HepG2 (cell line): Measurements from ENCODE around the gene GFRA4. TPM values are rescaled to one million over a fixed set of nuclear protein-coding genes. Genes with fewer than 3 reads are reported as not detected.
A peak's percentile ranks its signal among the peaks of the same experiment; 100 is the strongest.

Experiments used
- ETV5 ChIP-seq: IDR thresholded peaks from 2 replicates; pipeline ENCODE4 v1.6.1; 2018; ENCODE audit warnings: missing biosample characterization, missing genetic modification reagents, inconsistent platforms, borderline replicate concordance
- FOXO4 ChIP-seq: sonication (generic); formaldehyde crosslinking; conservative IDR thresholded peaks from 2 replicates; pipeline ENCODE4 v1.8.1; 2023; ENCODE audit warnings: missing genetic modification reagents
- KMT2B ChIP-seq: IDR thresholded peaks from 2 replicates; pipeline ENCODE4 v1.6.1; 2016; ENCODE audit warnings: missing genetic modification reagents, missing compliant biosample characterization
- MED1 ChIP-seq: sonication (generic); formaldehyde crosslinking; IDR thresholded peaks from 2 replicates; pipeline ENCODE4 v1.4.0; 2020; ENCODE audit warnings: missing genetic modification reagents
- NFE2L2 ChIP-seq: fragments of 150-350 bp; IDR thresholded peaks from 2 replicates; pipeline ENCODE4 v1.6.1; 2014; ENCODE audit warnings: low read length
- SRSF1 ChIP-seq: fragments of 200-400 bp; formaldehyde crosslinking; optimal IDR thresholded peaks from 2 replicates; pipeline ENCODE3; 2017; ENCODE audit warnings: mild to moderate bottlenecking, low read depth, low read length, moderate library complexity
- TARDBP ChIP-seq: sonication (generic); formaldehyde crosslinking; IDR thresholded peaks from 2 replicates; pipeline ENCODE4 v1.8.0; 2022; ENCODE audit warnings: mild to moderate bottlenecking, missing genetic modification reagents
- ZNF354B ChIP-seq: sonication (generic); formaldehyde crosslinking; IDR thresholded peaks from 2 replicates; pipeline ENCODE4 v1.8.0; 2022; ENCODE audit warnings: mild to moderate bottlenecking, missing genetic modification reagents
- polyA plus RNA-seq, 8 experiments: library from polyadenylated mRNA; depleted of rRNA in 3 of 8; stranded (reverse) in 7 of 8; unstranded in 1 of 8; fragments of >200 nt; fragmentation: Illumina TruSeq in 4 of 8; extraction: Trizol in 4 of 8; gene quantifications; 2 replicates each; pipeline versions ENCODE4 v1.2.1 to v1.2.3, GENCODE V29; 2011 to 2016; ENCODE audit warnings: low read depth in 4 of 8, missing spikeins in 1 of 8, mixed read lengths in 1 of 8; ENCODE audit not compliant: insufficient read depth in 1 of 8
- total RNA-seq, 5 experiments: library from RNA; depleted of rRNA; stranded (reverse); fragments of >200 nt; fragmentation: Illumina TruSeq; extraction: Trizol; gene quantifications; 2 replicates each; pipeline ENCODE4 v1.2.3, GENCODE V29; 2016; ENCODE audit warnings: low read depth in 1 of 5
- TF ChIP-seq, protein P1 (sequence below): sonication (generic); formaldehyde crosslinking; IDR thresholded peaks from 2 replicates; pipeline ENCODE4 v1.8.1; 2022; ENCODE audit warnings: low read depth, mild to moderate bottlenecking, missing genetic modification reagents
- TF ChIP-seq, protein P2 (sequence below): sonication (generic); formaldehyde crosslinking; IDR thresholded peaks from 2 replicates; pipeline ENCODE4 v1.5.0; 2020; ENCODE audit warnings: missing genetic modification reagents
- TF ChIP-seq, protein P3 (sequence below): sonication (generic); formaldehyde crosslinking; IDR thresholded peaks from 2 replicates; pipeline ENCODE4 v1.4.0; 2020; ENCODE audit warnings: missing genetic modification reagents
- TF ChIP-seq, protein P4 (sequence below): sonication (generic); formaldehyde crosslinking; IDR thresholded peaks from 2 replicates; pipeline ENCODE4 v1.4.0; 2020; ENCODE audit warnings: missing genetic modification reagents, borderline replicate concordance
- TF ChIP-seq, protein P5 (sequence below): sonication (generic); formaldehyde crosslinking; IDR thresholded peaks from 2 replicates; pipeline ENCODE4 v1.5.1; 2020; ENCODE audit warnings: mild to moderate bottlenecking, moderate library complexity, missing genetic modification reagents

The GFRA4 gene
- total and polyA plus RNA-seq, 2 of the 13 experiments (the other 11 are each of a cell fraction or from before 2014, with no cell fraction given) = not detected

- TF ChIP-seq, protein P1, sequence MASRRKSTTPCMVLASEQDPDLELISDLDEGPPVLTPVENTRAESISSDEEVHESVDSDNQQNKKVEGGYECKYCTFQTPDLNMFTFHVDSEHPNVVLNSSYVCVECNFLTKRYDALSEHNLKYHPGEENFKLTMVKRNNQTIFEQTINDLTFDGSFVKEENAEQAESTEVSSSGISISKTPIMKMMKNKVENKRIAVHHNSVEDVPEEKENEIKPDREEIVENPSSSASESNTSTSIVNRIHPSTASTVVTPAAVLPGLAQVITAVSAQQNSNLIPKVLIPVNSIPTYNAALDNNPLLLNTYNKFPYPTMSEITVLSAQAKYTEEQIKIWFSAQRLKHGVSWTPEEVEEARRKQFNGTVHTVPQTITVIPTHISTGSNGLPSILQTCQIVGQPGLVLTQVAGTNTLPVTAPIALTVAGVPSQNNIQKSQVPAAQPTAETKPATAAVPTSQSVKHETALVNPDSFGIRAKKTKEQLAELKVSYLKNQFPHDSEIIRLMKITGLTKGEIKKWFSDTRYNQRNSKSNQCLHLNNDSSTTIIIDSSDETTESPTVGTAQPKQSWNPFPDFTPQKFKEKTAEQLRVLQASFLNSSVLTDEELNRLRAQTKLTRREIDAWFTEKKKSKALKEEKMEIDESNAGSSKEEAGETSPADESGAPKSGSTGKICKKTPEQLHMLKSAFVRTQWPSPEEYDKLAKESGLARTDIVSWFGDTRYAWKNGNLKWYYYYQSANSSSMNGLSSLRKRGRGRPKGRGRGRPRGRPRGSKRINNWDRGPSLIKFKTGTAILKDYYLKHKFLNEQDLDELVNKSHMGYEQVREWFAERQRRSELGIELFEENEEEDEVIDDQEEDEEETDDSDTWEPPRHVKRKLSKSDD (CRISPR knock-in tag) = peak; percentile 69; the same call in 1 of the 2 replicates
- TF ChIP-seq NFE2L2 (no peak), MED1 (CRISPR knock-in tag) (peak; percentile 56; the same call in 1 of the 2 replicates), ZNF354B (CRISPR knock-in tag) (no peak), ETV5 (CRISPR knock-in tag) (no peak; the same call in 1 of the 2 replicates), FOXO4 (CRISPR knock-in tag) (no peak), TARDBP (CRISPR knock-in tag) (peak; percentile 83; the same call in 1 of the 2 replicates), KMT2B (peak; percentile 33; the same call in 1 of the 2 replicates), SRSF1 (no peak)
- TF ChIP-seq, protein P2, sequence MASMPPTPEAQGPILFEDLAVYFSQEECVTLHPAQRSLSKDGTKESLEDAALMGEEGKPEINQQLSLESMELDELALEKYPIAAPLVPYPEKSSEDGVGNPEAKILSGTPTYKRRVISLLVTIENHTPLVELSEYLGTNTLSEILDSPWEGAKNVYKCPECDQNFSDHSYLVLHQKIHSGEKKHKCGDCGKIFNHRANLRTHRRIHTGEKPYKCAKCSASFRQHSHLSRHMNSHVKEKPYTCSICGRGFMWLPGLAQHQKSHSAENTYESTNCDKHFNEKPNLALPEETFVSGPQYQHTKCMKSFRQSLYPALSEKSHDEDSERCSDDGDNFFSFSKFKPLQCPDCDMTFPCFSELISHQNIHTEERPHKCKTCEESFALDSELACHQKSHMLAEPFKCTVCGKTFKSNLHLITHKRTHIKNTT (CRISPR knock-in tag) = no peak
- TF ChIP-seq, protein P3, sequence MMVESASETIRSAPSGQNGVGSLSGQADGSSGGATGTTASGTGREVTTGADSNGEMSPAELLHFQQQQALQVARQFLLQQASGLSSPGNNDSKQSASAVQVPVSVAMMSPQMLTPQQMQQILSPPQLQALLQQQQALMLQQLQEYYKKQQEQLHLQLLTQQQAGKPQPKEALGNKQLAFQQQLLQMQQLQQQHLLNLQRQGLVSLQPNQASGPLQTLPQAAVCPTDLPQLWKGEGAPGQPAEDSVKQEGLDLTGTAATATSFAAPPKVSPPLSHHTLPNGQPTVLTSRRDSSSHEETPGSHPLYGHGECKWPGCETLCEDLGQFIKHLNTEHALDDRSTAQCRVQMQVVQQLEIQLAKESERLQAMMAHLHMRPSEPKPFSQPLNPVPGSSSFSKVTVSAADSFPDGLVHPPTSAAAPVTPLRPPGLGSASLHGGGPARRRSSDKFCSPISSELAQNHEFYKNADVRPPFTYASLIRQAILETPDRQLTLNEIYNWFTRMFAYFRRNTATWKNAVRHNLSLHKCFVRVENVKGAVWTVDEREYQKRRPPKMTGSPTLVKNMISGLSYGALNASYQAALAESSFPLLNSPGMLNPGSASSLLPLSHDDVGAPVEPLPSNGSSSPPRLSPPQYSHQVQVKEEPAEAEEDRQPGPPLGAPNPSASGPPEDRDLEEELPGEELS (CRISPR knock-in tag) = peak; percentile 49
- TF ChIP-seq, protein P4, sequence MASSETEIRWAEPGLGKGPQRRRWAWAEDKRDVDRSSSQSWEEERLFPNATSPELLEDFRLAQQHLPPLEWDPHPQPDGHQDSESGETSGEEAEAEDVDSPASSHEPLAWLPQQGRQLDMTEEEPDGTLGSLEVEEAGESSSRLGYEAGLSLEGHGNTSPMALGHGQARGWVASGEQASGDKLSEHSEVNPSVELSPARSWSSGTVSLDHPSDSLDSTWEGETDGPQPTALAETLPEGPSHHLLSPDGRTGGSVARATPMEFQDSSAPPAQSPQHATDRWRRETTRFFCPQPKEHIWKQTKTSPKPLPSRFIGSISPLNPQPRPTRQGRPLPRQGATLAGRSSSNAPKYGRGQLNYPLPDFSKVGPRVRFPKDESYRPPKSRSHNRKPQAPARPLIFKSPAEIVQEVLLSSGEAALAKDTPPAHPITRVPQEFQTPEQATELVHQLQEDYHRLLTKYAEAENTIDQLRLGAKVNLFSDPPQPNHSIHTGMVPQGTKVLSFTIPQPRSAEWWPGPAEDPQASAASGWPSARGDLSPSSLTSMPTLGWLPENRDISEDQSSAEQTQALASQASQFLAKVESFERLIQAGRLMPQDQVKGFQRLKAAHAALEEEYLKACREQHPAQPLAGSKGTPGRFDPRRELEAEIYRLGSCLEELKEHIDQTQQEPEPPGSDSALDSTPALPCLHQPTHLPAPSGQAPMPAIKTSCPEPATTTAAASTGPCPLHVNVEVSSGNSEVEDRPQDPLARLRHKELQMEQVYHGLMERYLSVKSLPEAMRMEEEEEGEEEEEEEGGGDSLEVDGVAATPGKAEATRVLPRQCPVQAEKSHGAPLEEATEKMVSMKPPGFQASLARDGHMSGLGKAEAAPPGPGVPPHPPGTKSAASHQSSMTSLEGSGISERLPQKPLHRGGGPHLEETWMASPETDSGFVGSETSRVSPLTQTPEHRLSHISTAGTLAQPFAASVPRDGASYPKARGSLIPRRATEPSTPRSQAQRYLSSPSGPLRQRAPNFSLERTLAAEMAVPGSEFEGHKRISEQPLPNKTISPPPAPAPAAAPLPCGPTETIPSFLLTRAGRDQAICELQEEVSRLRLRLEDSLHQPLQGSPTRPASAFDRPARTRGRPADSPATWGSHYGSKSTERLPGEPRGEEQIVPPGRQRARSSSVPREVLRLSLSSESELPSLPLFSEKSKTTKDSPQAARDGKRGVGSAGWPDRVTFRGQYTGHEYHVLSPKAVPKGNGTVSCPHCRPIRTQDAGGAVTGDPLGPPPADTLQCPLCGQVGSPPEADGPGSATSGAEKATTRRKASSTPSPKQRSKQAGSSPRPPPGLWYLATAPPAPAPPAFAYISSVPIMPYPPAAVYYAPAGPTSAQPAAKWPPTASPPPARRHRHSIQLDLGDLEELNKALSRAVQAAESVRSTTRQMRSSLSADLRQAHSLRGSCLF (CRISPR knock-in tag) = no peak
- TF ChIP-seq, protein P5, sequence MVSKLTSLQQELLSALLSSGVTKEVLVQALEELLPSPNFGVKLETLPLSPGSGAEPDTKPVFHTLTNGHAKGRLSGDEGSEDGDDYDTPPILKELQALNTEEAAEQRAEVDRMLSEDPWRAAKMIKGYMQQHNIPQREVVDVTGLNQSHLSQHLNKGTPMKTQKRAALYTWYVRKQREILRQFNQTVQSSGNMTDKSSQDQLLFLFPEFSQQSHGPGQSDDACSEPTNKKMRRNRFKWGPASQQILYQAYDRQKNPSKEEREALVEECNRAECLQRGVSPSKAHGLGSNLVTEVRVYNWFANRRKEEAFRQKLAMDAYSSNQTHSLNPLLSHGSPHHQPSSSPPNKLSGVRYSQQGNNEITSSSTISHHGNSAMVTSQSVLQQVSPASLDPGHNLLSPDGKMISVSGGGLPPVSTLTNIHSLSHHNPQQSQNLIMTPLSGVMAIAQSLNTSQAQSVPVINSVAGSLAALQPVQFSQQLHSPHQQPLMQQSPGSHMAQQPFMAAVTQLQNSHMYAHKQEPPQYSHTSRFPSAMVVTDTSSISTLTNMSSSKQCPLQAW (CRISPR knock-in tag) = peak; percentile 86; the same call in 1 of the 2 replicates
Observed at GRCh38 chr20:3658716-3659491, 4.3 kb downstream of the GFRA4 start (continued).
